ENCODE measurements around the gene MYH16.
"Not testable (repeated sequence)": the region's sequence is repeated elsewhere in the genome, so short reads cannot be mapped to it uniquely, and the experiment has no call there.

MYH16 gene

DNA sequence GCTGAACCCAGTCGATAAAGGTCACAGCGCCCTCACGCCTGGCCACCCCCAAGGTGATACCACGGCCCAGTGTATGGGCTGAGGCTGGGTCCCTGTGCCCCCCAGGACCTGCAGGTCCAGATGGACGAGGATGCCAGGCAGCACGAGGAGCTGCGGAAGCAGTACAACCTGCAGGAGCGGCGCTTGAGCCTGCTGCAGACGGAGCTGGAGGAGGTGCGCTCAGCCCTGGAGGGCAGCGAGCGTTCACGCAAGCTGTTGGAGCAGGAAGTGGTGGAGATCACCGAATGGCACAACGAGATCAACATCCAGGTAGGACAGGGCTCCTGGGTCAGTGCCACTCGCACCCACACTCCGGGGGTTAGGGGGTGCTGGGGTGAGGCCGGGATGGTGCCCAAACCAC lies 28.9 kb downstream of the MYH16 start:
- DNase-seq, result no peak

DNA sequence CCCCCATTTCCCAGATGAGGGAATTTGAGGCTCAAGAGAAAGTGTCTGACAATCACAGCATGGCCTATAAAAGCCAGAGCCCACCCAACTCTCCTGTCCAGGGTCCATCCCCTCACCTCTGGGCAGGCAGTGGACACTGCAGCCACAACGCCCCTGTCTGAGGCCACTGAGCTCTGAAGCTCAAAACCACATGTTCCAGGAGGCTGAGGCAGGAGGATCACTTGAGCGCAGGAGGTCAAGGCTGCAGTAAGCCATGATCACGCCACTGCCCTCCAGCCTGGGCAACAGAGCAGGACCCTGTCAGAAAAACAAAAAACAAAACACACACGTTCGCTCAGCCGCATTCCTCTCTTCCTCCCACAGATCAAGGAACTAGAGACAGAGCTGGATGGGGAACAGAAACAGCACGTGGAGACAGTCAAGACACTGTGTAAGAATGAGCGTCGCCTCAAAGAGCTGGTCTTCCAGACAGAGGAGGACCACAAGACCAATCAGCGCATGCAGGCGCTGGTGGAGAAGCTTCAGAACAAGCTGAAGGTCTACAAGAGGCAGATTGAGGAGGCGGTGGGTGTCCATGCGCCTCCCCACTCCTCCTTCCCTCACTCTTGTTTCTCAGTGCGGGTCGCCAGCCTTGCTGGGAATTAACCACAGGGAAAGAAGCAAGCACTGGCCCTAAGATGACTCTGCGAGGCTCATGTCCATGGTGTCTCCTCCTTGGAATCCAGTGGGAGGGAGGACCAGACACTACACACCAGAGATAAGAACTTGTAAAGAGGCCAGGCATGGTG lies 33.0 kb downstream of the MYH16 start:
- DNase-seq, result peak in 2 of 56 donors; percentile 3 to 5

DNA sequence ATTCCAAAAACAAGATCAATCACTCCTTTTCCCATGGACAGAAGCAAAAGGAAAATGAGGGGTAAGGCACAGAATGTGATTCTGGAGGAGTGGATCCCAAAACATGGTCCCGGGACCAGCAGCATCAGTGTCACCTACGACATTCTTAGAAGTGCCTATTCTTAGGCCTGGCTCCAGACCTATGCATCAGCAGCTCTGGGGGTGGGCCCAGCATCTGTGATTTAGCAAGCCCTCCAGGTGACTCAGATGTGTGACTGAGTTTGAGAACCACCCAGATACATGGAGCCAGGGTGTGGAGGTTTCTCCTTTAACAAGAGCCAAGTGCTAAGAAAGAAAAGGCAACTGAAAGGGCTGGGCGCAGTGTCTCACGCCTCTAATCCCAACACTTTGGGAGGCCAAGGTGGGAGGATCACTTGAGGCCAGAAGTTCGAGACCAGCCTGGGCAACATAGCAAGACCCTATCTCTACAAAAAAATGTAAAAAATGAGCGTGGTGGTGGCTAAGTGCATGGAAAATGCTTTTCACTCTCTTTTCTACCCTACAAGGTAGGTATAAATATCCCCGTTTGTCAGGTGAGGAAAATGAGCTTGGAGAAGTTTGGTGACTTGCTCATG lies 35.9 kb downstream of the MYH16 start:
- peak in 1 of 56 donors; percentile 6 for DNase-seq

DNA sequence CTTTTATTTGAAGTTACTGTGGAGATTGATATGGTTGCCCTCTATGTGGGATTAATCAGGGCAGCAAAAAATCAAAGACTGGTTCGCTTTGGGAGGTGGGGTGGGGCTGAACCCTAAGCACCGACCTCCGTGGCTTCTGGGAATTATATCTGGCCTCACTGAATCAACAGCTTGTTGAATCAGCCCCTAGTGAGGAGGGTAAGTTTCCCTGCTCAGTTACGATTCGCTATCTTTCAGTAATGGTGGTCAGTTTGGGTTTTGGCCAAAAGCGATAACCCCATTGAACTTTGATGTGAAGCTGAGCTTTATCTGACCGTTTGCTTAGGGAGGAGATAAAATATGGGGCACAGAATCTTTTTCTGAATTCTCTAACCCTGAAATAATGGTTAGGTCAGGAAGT lies 36.5 kb downstream of the MYH16 start:
- DNase-seq, result no peak

DNA sequence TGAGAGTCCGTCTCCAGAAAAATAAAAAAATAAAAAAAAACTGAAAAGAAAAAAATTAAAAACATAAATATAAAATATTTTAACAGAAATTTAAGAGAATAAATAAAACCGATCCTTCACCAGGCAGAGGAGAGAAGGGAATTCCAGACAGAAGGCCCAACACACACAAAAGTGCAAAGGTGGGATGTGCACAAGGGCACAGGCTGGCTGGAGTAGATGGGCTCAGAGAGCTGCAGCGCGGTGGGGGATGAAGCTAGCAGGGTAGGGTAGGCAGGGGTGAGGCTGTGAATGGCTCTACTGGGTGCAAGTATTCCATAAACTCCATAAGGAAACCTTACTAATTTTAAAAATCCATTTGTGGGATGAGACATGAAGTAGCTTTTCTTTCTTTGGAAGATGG lies 37.4 kb downstream of the MYH16 start:
- no peak for DNase-seq

DNA sequence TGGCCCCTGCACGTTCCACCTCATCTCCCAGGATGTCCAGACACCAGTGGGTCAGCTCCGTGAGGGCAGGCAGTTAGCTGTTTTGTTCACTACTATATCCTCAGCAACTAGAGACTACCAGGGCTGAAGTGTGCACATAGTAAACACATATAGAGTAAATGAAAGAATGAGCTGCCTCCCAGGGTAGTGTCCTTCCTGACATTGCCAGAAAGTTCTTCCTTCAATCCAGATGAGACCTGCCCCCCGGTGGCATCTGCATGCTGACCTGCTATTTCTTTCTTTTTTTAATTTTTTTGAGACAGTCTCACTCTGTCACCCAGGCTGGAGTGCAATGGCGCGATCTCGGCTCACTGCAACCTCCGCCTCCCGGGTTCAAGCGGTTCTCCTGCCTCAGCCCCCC lies 39.1 kb downstream of the MYH16 start:
- no peak for DNase-seq

DNA sequence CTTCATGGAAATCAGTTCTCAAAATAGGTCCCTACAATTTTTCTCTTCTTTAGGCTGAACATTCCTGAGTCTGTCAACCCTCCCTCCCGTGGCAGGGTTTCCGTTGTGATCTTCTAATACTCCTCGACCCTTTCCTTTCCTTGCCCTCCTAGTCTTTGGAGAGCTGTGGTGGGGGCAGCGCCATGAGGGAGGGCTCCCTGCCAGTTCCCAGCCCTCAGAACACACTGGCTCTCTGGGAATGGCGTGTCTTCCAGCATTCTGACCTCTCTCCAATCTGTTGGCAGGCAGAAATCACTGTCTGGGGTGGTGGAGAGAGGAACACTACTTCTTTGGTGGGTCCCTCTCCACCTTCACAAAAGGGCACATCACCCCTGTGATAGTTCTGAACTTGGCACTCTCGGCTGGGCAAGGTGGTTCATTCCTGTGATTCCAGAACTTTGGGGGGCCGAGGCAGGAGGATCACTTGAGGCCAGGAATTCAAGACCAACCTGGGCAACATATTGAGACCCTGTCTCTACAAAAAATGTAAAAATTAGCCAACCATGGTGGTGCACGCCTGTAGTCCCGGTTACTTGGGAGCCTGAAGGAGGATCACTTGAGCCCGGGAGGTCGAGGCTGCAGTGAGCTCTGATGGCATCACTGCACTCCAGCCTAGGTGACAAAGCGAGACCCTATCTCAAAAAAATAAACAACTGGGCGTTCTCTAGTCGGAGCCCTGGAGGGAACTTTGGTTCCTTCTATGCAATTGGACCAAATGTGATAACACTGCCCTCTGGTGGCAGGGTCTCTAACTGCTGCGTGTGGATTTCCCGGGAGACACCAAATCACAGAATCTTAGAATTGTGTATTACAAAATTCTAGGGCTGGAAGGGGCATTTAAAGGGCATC lies 39.9 kb downstream of the MYH16 start:
- peak in 46 of 56 donors; percentile 4 to 89 (median 35) for DNase-seq

DNA sequence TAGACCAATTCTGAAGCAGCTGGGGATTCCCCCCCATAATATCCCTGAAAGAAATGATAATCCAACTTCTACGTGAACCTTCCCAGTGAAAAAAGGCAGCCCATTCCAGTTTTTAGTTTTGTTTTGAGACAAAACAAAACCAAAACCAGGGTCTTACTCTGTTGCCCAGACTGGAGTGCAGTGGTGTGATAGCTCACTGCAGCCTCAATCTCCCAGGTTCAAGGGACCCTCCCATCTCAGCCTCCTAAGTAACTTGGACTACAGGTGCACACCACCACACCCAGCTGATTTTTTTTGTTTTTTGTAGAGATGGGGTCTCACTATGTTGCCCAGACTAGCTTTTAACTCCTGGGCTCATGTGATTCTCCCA lies 40.5 kb downstream of the MYH16 start:
- no peak for DNase-seq

DNA sequence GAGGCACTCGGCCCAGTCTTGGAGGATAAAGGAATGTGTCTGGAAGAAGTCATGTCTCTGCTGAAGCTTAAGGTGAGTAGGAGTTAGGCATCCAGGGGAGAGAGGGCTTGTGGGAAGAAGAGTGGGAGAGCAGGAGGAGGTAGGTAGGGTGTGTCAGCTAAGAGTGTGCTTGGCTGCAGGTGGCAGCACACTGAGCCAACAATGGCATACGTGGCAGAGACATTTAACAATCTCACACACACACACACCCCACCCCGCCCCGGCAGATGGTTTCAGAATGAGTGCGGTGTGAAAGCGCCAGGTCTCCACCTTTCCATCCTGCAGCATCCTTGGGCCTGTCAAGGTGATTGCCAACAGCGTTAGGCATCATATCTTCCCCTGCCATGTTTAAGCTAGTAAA lies 41.9 kb downstream of the MYH16 start:
- no peak for DNase-seq

DNA sequence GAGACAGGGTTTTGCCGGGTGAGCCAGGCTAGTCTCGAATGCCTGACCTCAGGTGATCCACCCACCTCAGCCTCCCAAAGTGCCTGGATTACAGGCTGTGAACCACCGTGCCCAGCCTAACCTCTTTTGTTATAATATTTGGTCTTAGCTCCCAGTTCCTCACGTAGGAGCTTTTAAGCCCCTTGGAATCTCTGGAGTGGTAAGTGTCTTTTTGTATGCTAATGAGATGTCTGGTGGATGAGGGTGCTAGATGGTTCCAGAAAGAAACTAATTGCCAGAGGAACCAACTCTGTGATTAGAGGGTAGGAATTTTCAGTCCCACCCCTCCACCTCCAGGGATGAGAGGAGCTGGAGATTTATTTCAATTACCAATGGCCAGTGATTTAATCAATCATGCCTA lies 47.7 kb downstream of the MYH16 start:
- no peak for DNase-seq

DNA sequence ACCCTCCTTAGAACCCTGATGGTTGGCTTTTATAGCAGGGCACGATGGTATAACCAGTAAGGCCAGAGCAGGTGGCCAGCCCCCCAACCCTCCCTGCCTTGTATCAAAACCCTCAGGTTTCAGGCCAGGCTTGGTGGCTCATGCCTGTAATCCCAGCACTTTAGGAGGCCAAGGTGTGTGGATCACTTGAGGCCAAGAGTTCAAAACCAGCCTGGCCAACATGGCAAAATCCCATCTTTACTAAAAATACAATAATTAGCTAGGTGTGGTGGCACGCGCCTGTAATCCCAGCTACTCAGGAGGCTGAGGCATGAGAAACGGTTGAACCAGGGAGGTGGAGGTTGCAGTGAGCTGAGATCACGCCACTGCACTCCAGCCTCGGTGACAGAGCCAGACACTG lies 50.0 kb downstream of the MYH16 start:
- not testable (repeated sequence) for DNase-seq

DNA sequence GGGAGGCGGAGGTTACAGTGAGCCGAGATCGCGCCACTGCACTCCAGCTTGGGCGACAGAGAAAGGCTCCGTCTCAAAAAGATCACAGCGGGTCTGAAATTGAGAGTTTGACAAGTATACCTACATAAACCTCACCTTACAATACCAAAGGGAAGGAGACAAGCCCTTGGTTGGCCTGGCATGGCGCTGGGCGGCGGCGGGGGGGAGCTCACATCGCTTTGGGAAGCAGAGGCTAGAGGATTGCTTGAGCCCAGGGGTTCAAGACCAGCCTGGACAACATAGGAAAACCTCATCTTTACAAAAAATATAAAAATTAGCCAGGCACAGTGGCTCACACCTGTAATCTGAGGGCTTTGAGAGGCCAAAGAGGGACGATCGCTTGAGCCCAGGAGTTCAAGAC lies 51.9 kb downstream of the MYH16 start:
- DNase-seq, result no peak

DNA sequence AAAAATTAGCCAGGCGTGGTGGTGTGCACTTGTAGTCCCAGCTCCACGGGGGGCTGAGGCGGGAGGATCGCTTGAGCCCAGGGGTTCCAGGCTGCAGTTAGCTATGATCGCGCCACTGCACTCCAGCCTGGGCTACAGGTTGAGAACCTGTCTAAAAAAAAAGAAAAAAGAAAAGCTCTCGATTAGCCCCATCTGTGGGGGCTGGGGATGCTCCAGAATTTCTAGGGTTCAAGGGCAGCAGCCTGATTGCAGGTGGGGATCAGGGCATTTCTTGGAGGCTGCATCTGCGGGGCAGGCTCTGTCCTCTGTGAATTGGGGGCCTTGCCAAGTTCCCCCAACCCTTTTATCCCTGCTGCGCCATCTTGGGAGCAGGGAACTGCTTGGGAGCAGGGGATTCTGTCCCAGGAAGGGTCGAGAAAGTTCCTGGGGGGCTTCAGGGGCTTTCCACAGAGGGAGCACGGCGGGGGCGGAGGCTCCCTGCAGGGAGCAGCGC lies 52.4 kb downstream of the MYH16 start:
- peak in 1 of 56 donors; percentile 12 for DNase-seq

DNA sequence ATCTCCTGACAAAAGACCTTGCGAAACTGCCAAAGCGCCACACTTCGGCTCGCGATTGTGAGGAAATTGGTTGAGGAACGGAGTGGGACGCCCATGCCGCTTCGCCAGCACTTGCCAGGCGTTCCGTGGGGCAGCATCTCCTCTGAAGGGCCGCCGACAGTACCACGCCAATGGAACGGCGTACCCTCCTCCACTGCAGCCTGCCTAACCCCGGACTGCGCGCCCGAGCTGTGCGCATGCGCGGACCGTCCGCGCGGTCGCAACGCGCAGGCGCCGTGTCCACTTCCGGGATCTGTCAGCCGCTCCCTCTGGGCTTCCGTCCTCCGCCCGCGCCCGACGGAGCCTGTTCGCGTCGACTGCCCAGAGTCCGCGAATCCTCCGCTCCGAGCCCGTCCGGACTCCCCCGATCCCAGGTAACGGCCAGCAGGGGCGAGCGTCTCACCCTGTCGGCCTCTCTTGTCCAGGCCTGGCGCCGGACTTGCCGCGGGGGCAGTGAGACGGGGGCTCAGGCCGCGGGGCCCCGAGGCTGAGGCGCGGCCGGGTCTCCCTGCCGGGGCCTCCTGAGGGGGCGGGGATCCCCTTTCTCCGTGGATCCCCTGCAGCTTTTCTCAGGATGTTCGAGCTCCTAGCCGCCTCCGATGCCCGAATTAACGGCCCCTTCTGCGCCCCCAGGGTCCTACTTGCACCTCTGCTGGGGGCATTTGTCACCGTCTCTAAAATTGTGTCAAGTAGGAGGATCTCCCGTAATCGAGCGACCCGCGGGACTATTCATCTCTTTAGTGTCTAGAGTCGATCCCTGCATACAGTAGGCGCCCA lies 53.2 kb downstream of the MYH16 start, which contains the start of gene ARPC1A:
Gene ARPC1A, plus strand, starts transcription at position 307 of the 816 bp plus-strand sequence. CDS start 7,456 bp downstream, outside the sequence.
- DNase-seq, result peak in 54 of 56 donors; percentile 14 to 91 (median 75)

DNA sequence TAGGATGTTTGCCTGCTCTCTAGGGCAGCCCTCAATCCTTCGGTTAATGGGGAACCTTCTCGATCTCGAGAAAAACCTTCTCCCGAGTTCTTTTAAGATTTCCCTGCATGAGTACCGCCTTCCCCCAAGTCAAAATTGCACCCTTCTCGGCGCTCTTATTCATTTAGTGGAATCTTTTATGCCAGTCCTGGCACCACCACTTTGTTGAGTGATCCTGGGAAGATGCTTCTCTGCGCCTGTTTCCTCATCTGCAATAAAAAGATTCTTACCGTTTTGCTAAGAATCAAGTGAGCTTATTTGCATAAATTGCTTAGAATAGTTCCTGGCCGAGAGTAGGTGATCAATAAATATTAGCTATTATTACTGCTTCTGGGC lies 53.8 kb downstream of the MYH16 start:
- DNase-seq, result no peak

DNA sequence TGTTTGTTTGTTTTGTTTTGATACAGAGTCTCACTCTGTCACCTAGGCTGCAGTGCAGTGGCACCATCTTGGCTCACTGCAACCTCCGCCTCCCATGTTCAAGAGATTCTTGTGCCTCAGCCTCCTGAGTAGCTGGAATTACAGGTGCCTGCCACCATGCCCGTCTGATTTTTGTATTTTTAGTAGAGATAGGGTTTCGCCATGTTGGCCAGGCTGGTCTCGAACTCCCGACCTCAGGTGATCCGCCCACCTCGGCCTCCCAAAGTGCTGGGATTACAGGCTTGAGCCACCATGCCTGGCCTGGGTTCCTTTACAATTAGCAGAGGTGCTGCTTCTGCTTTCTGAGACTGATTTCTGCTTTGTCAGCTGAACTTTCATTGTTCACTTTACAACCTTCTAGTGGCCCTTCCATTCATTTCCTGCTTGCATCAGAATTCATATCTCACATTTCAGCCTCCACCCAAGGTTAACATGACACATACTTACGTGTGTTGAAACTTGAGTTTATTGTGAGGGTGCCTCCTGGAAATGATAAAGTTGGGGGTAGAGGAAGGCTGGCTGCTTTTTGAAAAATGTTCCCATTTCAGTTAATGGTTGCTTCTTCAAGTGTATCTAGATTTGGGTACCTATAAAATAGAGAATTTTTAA lies 57.8 kb downstream of the MYH16 start:
- not testable (repeated sequence) for DNase-seq

DNA sequence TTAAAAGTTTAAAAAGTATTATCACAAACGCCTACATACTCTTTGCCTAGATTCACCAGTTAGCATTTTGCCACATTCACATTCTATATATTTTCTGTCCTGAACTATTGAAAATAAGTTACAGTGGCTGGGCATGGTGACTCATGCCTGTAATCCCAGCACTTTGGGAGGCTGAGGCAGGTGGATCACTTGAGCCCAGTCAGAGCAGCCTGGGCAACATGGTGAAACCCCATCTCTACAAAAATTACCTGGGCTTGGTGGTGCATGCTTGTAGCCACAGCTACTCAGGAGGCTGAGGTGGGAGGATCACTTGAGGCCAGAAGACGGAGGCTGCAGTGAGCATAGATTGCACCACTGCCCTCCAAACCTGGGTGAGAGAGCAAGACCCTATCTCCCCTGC lies 58.4 kb downstream of the MYH16 start:
- DNase-seq, result no peak

DNA sequence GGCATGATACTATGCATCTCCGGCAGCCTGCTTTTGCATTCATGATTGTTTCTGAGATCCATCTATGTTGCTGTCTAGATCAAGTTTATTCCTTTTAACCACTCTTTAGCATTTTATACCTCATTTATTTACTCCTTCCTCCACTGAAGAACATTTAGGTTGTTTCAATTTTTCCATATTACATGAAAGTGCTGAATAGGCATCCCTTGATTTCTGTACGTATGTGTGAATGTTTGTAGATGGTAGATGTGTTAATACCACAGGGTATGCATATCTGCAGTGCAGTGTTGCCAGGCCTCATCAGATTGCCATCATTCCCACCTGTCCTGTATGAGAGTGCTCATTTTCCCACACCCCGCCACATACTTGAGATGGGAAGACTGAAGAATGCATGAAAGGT lies 67.0 kb downstream of the MYH16 start:
- no peak for DNase-seq

DNA sequence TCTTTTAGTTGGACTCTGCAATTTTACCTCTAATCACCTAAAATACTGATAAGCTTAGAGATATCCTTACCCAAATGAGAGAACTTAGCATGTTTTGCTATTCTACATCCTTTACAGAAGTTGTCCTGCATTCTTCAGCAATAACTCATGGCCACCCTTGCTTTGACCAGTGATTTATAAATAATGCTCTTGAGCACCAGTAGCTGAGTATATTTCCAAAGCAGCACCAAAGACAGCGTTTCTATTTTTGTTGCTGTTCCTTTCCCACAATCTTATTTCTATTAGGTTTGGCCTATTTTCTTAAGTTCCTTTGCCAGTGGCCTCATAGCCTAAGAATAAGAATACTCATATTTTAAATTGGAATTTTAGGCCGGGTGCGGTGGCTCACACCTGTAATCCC lies 68.0 kb downstream of the MYH16 start:
- no peak for DNase-seq

DNA sequence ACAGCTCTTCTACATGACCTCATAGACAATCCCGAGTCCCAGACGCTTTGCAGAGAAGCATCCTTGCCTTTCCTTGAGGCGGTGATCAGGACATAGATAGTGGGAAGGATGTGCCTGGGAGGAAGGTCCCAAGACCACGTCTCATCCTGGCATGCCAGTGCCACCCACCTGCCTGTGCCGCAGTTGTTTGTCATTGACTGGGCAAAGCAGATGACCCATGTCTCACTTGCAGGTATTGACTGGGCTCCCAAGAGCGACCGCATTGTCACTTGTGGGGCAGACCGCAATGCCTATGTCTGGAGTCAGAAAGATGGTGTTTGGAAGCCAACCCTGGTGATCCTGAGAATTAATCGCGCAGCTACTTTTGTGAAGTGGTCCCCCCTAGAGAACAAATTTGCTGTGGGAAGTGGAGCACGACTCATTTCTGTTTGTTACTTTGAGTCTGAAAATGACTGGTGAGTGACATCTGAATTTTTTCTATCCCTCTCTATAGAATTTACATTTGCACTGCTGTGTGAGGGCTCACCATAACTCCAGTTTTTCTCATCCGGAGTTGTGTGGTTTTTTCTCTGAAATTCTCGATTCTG lies 71.5 kb downstream of the MYH16 start:
- no peak for DNase-seq
